Measurements from ENCODE around the gene GATA3.

GATA3 gene

GRCh38 chr10:8064436-8064835, 9.9 kb downstream of the GATA3 start:
- Histone ChIP-seq H3K9me3 (ENCODE audit: control insufficient read depth, insufficient read depth, low read length) (no peaks in the 10 kb centered on the region), H3K36me3 (ENCODE audit: control insufficient read depth, insufficient read depth, low read length) (no peaks in the 10 kb centered on the region), H3K9ac (ENCODE audit: low read depth, low read length) (no peak overlapping the region), H3K4me3 (ENCODE audit: low read depth, low read length) (no peak overlapping the region), H3K27me3 (ENCODE audit: control insufficient read depth, insufficient read depth, low read length) (peaks cover 62% of the 10 kb centered on the region), H3K4me1 (ENCODE audit: control insufficient read depth, insufficient read depth, low read length) (peaks cover 34% of the 10 kb centered on the region)

GRCh38 chr10:8065651-8066050, 11.2 kb downstream of the GATA3 start:
- H3K27me3 ChIP-seq (ENCODE audit: control insufficient read depth, insufficient read depth, low read length): peaks cover 50% of the 10 kb centered on the region
- no peaks in the 10 kb centered on the region for H3K36me3 ChIP-seq (ENCODE audit: control insufficient read depth, insufficient read depth, low read length)
- H3K9ac ChIP-seq (ENCODE audit: low read depth, low read length): no peak overlapping the region
- H3K9me3 ChIP-seq (ENCODE audit: control insufficient read depth, insufficient read depth, low read length): no peaks in the 10 kb centered on the region
- H3K4me3 ChIP-seq (ENCODE audit: low read depth, low read length): no peak overlapping the region
- H3K4me1 ChIP-seq (ENCODE audit: control insufficient read depth, insufficient read depth, low read length): peaks cover 29% of the 10 kb centered on the region

- Histone ChIP-seq H3K4me1 (ENCODE audit: control insufficient read depth, insufficient read depth, low read length) (peaks cover 25% of the 10 kb centered on the region), H3K27me3 (ENCODE audit: control insufficient read depth, insufficient read depth, low read length) (peaks cover 45% of the 10 kb centered on the region), H3K9me3 (ENCODE audit: control insufficient read depth, insufficient read depth, low read length) (no peaks in the 10 kb centered on the region), H3K9ac (ENCODE audit: low read depth, low read length) (no peak overlapping the region), H3K4me3 (ENCODE audit: low read depth, low read length) (no peak overlapping the region), H3K36me3 (ENCODE audit: control insufficient read depth, insufficient read depth, low read length) (no peaks in the 10 kb centered on the region)
Measured at GRCh38 chr10:8066124-8066523, 11.6 kb downstream of the GATA3 start.

GRCh38 chr10:8066797-8067196, 12.3 kb downstream of the GATA3 start:
- Histone ChIP-seq H3K27me3 (ENCODE audit: control insufficient read depth, insufficient read depth, low read length) (peaks cover 38% of the 10 kb centered on the region), H3K4me1 (ENCODE audit: control insufficient read depth, insufficient read depth, low read length) (peaks cover 20% of the 10 kb centered on the region), H3K36me3 (ENCODE audit: control insufficient read depth, insufficient read depth, low read length) (no peaks in the 10 kb centered on the region), H3K9ac (ENCODE audit: low read depth, low read length) (no peak overlapping the region), H3K9me3 (ENCODE audit: control insufficient read depth, insufficient read depth, low read length) (no peaks in the 10 kb centered on the region), H3K4me3 (ENCODE audit: low read depth, low read length) (no peak overlapping the region)

- Histone ChIP-seq H3K9ac (ENCODE audit: low read depth, low read length) (no peak overlapping the region), H3K4me1 (ENCODE audit: control insufficient read depth, insufficient read depth, low read length) (peaks cover 11% of the 10 kb centered on the region), H3K36me3 (ENCODE audit: control insufficient read depth, insufficient read depth, low read length) (no peaks in the 10 kb centered on the region), H3K9me3 (ENCODE audit: control insufficient read depth, insufficient read depth, low read length) (no peaks in the 10 kb centered on the region), H3K4me3 (ENCODE audit: low read depth, low read length) (no peak overlapping the region), H3K27me3 (ENCODE audit: control insufficient read depth, insufficient read depth, low read length) (peaks cover 21% of the 10 kb centered on the region)
Measured at GRCh38 chr10:8069108-8069507, 14.6 kb downstream of the GATA3 start.

GRCh38 chr10:8069627-8070026, 15.1 kb downstream of the GATA3 start:
- no peak overlapping the region for H3K9ac ChIP-seq (ENCODE audit: low read depth, low read length)
- H3K4me1 ChIP-seq (ENCODE audit: control insufficient read depth, insufficient read depth, low read length): peaks cover 6% of the 10 kb centered on the region
- no peak overlapping the region for H3K4me3 ChIP-seq (ENCODE audit: low read depth, low read length)
- no peaks in the 10 kb centered on the region for H3K9me3 ChIP-seq (ENCODE audit: control insufficient read depth, insufficient read depth, low read length)
- peaks cover 16% of the 10 kb centered on the region for H3K27me3 ChIP-seq (ENCODE audit: control insufficient read depth, insufficient read depth, low read length)
- no peaks in the 10 kb centered on the region for H3K36me3 ChIP-seq (ENCODE audit: control insufficient read depth, insufficient read depth, low read length)

GRCh38 chr10:8070440-8070839, 16.0 kb downstream of the GATA3 start:
- H3K27me3 ChIP-seq (ENCODE audit: control insufficient read depth, insufficient read depth, low read length): peaks cover 16% of the 10 kb centered on the region
- H3K4me3 ChIP-seq (ENCODE audit: low read depth, low read length): no peak overlapping the region
- H3K4me1 ChIP-seq (ENCODE audit: control insufficient read depth, insufficient read depth, low read length): peaks cover 6% of the 10 kb centered on the region
- H3K9me3 ChIP-seq (ENCODE audit: control insufficient read depth, insufficient read depth, low read length): no peaks in the 10 kb centered on the region
- no peak overlapping the region for H3K9ac ChIP-seq (ENCODE audit: low read depth, low read length)
- H3K36me3 ChIP-seq (ENCODE audit: control insufficient read depth, insufficient read depth, low read length): no peaks in the 10 kb centered on the region

GRCh38 chr10:8071006-8071405, 16.5 kb downstream of the GATA3 start:
- Histone ChIP-seq H3K36me3 (ENCODE audit: control insufficient read depth, insufficient read depth, low read length) (no peaks in the 10 kb centered on the region), H3K9ac (ENCODE audit: low read depth, low read length) (no peak overlapping the region), H3K4me3 (ENCODE audit: low read depth, low read length) (no peak overlapping the region), H3K9me3 (ENCODE audit: control insufficient read depth, insufficient read depth, low read length) (no peaks in the 10 kb centered on the region), H3K27me3 (ENCODE audit: control insufficient read depth, insufficient read depth, low read length) (peaks cover 10% of the 10 kb centered on the region), H3K4me1 (ENCODE audit: control insufficient read depth, insufficient read depth, low read length) (peaks cover 10% of the 10 kb centered on the region)

- Histone ChIP-seq H3K9ac (ENCODE audit: low read depth, low read length) (no peak overlapping the region), H3K36me3 (ENCODE audit: control insufficient read depth, insufficient read depth, low read length) (no peaks in the 10 kb centered on the region), H3K4me3 (ENCODE audit: low read depth, low read length) (no peak overlapping the region), H3K4me1 (ENCODE audit: control insufficient read depth, insufficient read depth, low read length) (peaks cover 8% of the 10 kb centered on the region), H3K9me3 (ENCODE audit: control insufficient read depth, insufficient read depth, low read length) (no peaks in the 10 kb centered on the region), H3K27me3 (ENCODE audit: control insufficient read depth, insufficient read depth, low read length) (peaks cover 5% of the 10 kb centered on the region)
Measured at GRCh38 chr10:8071666-8072065, 17.2 kb downstream of the GATA3 start.

GRCh38 chr10:8072211-8072610, 17.7 kb downstream of the GATA3 start:
- no peaks in the 10 kb centered on the region for H3K36me3 ChIP-seq (ENCODE audit: control insufficient read depth, insufficient read depth, low read length)
- no peak overlapping the region for H3K4me3 ChIP-seq (ENCODE audit: low read depth, low read length)
- H3K9me3 ChIP-seq (ENCODE audit: control insufficient read depth, insufficient read depth, low read length): no peaks in the 10 kb centered on the region
- H3K9ac ChIP-seq (ENCODE audit: low read depth, low read length): no peak overlapping the region
- peaks cover 8% of the 10 kb centered on the region for H3K4me1 ChIP-seq (ENCODE audit: control insufficient read depth, insufficient read depth, low read length)
- H3K27me3 ChIP-seq (ENCODE audit: control insufficient read depth, insufficient read depth, low read length): no peaks in the 10 kb centered on the region

- H3K4me3 ChIP-seq (ENCODE audit: low read depth, low read length): no peak overlapping the region
- H3K4me1 ChIP-seq (ENCODE audit: control insufficient read depth, insufficient read depth, low read length): peaks cover 8% of the 10 kb centered on the region
- no peaks in the 10 kb centered on the region for H3K36me3 ChIP-seq (ENCODE audit: control insufficient read depth, insufficient read depth, low read length)
- no peak overlapping the region for H3K9ac ChIP-seq (ENCODE audit: low read depth, low read length)
- H3K9me3 ChIP-seq (ENCODE audit: control insufficient read depth, insufficient read depth, low read length): no peaks in the 10 kb centered on the region
- H3K27me3 ChIP-seq (ENCODE audit: control insufficient read depth, insufficient read depth, low read length): no peaks in the 10 kb centered on the region
Measured at GRCh38 chr10:8073691-8074416, 19.4 kb downstream of the GATA3 start.

- Histone ChIP-seq H3K9ac (ENCODE audit: low read depth, low read length) (no peak overlapping the region), H3K4me1 (ENCODE audit: control insufficient read depth, insufficient read depth, low read length) (peaks cover 8% of the 10 kb centered on the region), H3K4me3 (ENCODE audit: low read depth, low read length) (no peak overlapping the region), H3K9me3 (ENCODE audit: control insufficient read depth, insufficient read depth, low read length) (no peaks in the 10 kb centered on the region), H3K36me3 (ENCODE audit: control insufficient read depth, insufficient read depth, low read length) (no peaks in the 10 kb centered on the region), H3K27me3 (ENCODE audit: control insufficient read depth, insufficient read depth, low read length) (no peaks in the 10 kb centered on the region)
Measured at GRCh38 chr10:8074881-8075280, 20.4 kb downstream of the GATA3 start.
